Nucleus accumbens (tissue), 56 donors: ENCODE measurements around the gene IRF4.

Experiments
- DNase-seq, 56 donors: peaks; one replicate each; lab custom pipeline; 2025; lab: John Stamatoyannopoulos, UW

IRF4 gene

DNA sequence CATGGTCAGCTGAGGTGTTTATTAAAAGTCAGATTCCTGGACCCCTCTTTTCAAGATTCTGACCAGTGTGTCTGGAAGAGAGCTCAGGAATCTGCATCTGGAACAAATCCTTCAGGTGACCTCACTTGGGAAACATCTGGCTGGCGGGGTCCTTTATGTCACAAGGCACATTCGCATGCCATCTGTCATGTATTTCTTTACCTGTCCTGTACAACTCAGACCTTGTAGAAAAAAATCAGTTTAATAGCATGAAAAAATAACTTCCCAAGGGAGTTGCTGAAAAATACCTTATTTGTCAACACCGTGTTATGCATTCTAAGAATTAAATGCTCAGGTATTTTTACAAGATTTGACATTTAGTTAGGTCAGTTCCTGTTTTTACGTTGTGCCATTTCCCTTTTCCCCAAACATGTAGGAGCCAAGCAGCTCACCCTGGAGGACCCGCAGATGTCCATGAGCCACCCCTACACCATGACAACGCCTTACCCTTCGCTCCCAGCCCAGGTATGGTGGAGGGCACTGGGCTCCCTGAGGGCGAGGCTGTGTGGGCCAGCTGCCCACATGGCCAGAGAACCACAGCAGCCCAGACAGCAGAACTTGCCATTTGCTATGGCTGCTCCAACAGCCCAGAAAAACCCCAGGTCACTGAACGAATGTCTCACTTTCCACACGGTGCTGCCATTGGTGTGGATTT lies 4.0 kb downstream of the IRF4 start:
- no peak for DNase-seq

DNA sequence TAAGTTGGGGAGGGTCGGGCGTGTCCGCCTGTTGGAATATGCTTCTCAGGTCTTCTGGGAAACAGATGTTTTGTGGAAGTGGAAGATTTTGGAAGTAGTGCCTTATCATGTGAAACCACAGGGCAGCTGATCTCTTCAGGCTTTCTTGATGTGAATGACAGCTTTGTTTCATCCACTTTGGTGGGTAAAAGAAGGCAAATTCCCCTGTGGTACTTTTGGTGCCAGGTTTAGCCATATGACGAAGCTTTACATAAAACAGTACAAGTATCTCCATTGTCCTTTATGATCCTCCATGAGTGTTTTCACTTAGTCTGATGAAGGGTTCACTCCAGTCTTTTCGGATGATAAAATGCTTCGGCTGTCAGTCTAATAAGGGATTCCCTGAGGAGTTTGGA lies 4.6 kb downstream of the IRF4 start:
- no peak for DNase-seq

DNA sequence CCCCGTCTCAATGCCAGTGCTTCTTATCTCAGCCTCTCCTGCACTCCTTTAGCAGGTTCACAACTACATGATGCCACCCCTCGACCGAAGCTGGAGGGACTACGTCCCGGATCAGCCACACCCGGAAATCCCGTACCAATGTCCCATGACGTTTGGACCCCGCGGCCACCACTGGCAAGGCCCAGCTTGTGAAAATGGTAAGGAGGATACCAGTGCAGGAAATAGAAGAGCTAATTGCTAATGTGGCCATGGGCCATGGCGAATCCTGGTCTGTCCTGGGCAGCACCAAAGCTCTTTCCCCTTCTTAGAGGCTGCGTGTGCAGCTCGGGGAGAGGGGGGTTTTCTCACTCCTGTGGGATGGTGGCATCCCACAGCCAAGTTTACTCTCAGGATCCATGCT lies 5.5 kb downstream of the IRF4 start:
- DNase-seq = no peak

DNA sequence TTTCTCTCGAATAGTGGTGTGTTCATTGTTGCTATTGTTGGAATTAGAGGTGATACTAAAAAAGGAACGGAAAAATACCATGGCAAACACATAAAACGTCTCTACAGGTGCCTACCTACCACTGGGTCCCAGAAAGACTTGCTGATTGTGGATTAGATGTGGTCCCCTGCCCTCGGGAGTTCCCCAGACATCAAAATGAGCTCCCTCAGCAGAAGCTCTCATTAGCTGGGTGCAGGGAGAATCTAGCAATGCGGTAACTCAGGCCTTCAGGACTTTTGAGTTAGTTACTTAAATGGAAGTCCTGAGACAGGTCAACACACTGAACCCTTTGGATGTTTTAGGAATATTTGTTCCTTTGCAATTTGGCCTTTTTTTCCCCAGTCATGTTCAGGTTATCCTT lies 6.1 kb downstream of the IRF4 start:
- no peak for DNase-seq

DNA sequence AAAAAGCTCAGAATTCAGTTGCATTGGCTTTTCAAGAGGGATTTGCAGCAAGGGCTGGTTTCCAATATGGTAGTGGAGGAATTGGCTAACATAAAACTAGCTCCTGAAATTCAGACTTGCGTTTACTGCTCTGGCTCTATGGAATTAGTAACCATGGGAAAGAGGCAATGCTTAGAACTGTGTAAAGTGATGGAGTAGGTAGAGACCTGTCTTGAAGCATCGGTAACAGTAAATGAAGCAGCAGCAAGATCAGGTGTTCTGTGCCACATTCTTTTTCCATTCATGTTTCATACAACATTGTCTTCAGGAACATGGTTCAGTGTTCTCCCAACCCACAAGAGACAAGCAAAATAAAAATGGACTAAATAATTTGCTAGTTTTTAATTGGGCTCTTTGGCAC lies 6.5 kb downstream of the IRF4 start:
- no peak for DNase-seq

DNA sequence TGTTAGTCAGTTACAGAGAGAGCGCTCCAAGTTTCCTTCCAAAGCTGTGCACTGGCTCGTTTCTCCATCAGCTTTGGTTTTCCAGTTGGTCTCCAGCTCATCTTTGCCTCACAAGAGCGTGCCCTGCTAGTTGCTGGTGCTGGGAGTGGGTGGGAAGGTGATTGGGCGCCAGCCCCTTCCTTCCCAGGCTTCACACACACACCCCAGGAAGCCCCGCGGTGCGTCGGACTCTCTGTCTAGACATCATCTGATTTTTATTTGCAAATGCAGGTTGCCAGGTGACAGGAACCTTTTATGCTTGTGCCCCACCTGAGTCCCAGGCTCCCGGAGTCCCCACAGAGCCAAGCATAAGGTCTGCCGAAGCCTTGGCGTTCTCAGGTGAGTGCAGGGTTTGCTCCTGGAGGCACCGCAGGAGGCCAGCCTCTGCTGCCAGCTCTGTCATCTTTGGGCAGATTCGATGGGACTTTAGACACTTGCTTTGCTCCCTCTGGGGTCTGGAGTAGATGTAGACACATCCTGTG lies 7.1 kb downstream of the IRF4 start:
- no peak for DNase-seq

DNA sequence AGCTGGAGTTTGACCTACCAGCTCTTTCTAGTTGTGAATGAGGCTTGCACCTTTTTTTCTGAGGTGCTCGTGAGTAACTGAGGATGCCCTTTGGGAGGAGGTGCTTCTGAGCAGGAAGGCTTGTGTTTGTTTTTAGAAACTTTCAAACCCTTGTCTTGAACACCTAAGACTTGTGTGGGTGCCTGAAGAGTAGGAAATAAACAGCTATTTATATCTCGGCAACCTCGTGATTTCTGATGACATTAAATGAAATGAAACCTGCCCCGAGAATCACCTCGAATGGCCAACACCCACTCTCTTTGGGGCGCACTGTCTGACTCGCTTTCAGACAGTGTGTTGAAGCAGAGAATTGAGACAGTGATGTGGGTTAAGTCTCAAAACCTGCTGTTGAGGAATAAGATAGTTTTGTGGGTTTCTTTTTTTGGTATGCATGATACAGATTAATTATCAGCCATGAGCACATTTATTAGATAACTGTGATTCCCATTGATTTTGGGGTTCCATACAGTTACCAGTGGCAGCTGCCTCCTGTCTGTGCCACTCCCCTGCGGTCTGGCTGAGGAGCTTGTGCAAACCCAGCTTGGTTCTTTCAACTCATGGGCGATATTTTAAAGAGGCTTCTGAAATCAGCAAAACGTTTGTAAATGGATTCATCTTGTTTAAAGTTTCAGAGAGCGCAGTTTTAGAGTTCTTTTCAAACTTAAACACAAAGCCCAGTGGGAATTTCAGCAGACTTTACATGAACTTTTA lies 8.4 kb downstream of the IRF4 start:
- no peak for DNase-seq

DNA sequence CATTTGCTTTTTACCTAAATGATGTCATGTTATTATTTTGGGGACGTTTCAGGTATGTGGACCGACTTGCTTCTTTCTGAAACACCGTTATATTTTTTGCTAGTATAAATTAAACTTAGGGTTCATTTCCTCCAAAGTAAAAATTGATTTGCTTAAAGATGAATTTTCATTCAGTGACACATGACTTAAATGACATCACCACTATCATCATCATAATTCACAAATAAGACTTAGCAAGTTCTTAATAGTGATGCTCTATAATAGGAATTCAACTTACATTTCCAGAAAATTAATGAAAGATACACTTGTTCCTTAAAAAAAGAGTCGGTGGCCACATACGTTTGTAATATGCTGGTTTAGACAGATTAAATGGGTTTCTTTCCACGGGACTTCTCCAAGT lies 9.3 kb downstream of the IRF4 start:
- DNase-seq = no peak

DNA sequence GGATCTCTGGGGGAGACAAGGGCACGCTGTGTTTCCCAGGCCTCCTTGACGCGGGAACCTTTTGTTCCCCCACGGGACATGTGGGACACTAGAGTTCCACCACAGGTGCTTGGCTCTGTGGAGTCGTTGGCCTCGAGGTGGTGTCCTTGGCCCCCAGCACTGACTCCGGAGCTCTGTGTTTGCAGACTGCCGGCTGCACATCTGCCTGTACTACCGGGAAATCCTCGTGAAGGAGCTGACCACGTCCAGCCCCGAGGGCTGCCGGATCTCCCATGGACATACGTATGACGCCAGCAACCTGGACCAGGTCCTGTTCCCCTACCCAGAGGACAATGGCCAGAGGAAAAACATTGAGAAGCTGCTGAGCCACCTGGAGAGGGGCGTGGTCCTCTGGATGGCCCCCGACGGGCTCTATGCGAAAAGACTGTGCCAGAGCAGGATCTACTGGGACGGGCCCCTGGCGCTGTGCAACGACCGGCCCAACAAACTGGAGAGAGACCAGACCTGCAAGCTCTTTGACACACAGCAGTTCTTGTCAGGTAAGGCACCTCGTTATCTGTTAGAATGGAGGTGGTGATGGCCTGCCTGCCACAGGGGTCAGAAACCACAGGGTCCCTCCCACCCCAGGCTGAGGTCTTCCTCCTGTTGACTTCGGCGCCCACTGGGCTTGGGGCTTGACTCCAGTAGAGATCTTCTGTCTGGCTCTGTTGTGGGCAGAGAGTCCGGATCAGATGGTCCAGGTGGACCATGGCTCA lies 9.9 kb downstream of the IRF4 start:
- DNase-seq = no peak

DNA sequence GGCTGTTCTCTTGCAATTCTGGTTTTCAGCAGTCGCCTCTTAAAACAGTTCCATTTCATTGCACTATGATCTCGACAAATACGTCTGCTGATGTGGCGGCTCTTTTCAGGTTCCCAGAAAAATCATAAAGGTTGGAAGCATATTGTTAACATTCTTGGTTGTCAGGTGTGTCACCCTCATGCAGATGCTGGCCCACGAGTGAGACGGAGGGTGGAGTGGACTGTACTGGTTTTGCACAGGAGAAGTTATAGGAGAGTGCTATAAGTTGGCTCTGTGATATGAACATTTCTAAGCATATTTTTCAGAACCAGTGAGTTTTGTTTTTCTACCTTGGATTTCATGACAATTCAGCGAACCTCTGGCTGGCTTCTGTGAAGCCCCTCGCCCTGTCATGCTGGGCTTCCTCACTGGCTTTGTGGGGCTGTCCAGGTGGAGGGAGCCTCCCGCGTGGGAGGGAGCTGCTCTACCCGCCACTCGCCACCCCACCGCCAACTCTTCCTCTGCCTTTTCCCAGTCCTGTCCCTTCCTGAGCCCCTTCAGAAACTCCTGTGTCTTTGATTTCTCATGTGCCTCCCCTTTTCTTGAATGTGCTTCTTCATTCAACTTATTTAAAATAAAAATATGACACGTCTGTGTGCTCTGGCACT lies 10.6 kb downstream of the IRF4 start:
- DNase-seq = no peak

DNA sequence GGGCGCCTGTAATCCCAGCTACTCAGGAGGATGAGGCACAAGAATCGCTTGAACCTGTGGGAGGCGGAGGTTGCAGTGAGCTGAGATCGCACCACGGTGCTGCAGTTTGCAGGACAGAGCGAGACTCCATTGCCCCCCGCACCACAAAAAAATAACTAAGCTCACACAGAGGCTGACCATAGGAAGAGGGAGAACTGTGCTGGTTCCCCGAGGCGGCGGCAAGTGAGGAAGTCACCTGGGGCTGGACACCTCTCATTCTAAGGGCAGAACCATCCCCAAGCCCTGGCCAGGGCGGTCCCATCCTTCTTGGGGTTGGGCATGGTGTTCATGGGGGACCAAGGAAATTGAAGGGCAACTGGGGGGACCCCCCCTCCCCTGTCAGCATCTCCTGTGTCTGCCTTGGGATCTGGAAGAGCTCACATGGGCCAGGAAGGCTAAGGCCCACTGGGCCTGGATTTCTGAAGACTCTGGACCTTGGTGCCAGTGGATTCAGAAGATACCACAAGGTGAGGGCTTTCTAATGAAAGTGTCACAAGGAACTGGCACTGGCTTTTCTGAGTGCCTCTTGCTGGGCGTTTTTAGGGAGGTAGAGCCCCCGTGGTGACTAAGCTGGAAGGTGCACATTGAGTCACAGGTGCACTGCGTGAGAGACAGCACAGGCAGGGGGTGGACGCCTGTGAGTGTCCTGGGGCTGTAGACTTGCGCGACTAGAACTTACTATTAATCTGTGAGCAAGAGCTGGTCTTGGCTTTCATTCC lies 11.5 kb downstream of the IRF4 start:
- no peak for DNase-seq

DNA sequence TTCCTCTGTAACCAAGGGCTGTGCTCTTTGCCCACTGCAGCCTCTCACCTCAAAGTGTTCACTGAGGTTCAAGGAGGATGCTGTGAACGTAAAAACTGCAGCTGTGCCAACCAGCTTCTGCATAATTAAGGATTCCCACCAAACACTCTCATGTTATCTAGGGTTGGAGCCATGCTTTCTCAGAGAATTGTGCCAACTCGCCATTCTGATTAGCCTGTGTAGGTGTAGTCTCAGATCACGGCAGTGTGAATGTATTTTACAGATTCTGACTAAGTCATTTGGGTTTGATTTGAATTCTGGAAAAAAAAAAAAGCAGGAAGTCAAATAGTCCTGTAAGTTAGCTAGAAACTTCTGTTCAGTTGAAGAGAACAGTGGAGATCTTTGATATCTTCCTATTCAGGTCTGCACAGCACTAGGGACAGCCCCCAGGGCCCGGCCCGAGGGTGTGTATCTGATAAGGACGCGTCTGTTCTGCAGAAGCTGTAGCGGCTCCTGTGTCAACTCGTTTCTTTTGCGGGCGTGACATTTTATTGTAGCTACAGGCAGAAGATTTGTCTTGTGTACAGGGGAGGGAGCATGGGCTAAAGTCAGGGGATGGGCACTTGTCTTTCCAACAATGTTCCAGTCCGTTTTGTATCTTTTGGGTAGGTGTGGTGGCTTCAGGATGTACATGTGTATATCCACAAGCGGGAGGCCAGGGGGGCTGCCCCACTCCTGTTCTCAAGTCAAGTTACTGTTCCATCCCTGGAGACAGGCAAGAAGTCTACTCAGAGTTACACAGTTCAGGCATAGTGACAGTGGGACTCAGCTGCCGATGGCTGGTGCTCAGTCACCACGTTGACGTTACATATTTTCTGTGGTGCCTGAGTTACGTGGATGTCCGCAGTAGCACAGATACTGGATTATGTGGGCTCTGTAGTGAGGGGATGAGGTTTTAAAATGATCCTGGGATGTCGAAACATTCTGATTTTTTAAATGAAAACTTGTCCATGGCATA lies 12.4 kb downstream of the IRF4 start:
- no peak for DNase-seq

DNA sequence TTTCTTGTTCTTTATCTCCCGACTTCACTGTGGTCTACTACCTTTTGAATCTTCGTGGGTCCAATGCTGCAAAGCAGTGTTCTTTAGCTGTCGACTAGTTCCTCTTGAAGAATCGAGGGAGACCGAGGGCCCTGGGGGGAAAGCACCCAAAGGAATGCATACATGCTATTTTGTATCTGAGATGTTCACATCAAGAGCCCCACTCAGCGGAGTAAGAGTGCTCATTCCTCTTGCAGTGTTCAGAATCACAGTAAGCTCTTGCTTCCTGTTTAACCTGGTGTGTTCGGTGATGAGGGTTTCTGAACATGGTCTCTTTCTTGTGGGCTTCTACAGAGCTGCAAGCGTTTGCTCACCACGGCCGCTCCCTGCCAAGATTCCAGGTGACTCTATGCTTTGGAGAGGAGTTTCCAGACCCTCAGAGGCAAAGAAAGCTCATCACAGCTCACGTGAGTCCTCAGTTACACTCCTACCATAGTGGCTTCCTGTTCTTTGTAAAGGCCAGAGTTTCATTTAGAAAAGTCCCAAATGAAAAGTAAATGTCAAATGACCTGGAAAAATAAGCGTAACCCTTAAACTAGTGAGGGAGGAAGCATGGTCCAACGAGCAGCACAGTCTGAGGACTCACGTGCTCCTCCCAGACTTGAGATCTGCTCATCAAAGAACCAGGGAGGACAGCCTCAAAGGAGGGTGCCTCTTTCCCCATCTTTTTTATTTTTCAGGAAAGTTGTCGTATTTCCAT lies 13.3 kb downstream of the IRF4 start:
- DNase-seq = no peak

DNA sequence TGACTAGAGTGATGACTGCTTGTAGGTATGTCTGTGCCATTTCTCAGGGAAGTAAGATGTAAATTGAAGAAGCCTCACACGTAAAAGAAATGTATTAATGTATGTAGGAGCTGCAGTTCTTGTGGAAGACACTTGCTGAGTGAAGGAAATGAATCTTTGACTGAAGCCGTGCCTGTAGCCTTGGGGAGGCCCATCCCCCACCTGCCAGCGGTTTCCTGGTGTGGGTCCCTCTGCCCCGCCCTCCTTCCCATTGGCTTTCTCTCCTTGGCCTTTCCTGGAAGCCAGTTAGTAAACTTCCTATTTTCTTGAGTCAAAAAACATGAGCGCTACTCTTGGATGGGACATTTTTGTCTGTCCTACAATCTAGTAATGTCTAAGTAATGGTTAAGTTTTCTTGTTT lies 16.6 kb downstream of the IRF4 start:
- no peak for DNase-seq

DNA sequence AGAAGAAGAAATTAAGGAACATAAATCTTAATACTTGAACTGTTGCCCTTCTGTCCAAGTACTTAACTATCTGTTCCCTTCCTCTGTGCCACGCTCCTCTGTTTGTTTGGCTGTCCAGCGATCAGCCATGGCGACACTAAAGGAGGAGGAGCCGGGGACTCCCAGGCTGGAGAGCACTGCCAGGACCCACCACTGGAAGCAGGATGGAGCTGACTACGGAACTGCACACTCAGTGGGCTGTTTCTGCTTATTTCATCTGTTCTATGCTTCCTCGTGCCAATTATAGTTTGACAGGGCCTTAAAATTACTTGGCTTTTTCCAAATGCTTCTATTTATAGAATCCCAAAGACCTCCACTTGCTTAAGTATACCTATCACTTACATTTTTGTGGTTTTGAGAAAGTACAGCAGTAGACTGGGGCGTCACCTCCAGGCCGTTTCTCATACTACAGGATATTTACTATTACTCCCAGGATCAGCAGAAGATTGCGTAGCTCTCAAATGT lies 17.1 kb downstream of the IRF4 start:
- peak in 1 of 56 donors; percentile 1 for DNase-seq

DNA sequence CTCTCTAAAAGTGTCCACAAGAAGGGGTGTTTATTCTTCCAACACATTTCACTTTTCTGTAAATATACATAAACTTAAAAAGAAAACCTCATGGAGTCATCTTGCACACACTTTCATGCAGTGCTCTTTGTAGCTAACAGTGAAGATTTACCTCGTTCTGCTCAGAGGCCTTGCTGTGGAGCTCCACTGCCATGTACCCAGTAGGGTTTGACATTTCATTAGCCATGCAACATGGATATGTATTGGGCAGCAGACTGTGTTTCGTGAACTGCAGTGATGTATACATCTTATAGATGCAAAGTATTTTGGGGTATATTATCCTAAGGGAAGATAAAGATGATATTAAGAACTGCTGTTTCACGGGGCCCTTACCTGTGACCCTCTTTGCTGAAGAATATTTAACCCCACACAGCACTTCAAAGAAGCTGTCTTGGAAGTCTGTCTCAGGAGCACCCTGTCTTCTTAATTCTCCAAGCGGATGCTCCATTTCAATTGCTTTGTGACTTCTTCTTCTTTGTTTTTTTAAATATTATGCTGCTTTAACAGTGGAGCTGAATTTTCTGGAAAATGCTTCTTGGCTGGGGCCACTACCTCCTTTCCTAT lies 17.9 kb downstream of the IRF4 start:
- no peak for DNase-seq

DNA sequence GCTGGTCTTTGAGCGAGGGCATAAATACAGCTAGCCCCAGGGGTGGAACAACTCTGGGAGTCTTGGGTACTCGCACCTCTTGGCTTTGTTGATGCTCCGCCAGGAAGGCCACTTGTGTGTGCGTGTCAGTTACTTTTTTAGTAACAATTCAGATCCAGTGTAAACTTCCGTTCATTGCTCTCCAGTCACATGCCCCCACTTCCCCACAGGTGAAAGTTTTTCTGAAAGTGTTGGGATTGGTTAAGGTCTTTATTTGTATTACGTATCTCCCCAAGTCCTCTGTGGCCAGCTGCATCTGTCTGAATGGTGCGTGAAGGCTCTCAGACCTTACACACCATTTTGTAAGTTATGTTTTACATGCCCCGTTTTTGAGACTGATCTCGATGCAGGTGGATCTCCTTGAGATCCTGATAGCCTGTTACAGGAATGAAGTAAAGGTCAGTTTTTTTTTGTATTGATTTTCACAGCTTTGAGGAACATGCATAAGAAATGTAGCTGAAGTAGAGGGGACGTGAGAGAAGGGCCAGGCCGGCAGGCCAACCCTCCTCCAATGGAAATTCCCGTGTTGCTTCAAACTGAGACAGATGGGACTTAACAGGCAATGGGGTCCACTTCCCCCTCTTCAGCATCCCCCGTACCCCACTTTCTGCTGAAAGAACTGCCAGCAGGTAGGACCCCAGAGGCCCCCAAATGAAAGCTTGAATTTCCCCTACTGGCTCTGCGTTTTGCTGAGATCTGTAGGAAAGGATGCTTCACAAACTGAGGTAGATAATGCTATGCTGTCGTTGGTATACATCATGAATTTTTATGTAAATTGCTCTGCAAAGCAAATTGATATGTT lies 19.2 kb downstream of the IRF4 start:
- DNase-seq = no peak
